ENCODE measurements around the gene CAMSAP2.

The CAMSAP2 gene

DNA sequence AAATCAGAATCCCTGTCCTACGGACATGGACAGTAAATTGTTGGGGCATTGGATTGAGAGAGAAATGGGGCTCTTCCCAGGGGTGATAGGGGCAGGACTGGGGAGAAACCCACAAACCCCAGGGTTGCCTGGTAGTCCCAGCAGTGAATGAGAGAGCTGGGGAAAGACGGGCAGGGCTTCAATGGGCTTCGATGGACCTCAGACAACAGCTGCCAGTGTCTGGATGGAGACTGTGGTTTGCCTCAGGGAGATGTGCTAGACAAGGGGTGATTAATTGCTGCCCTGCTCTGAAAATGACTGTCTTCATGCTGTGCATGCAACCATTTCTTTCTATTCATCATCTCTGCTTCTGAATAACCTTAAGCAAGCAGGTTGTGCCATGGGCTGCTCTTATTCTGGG is 141.5 kb downstream of the CAMSAP2 start:
- DNase-seq = no peak

GRCh38 chr1:200883118-200883517 is 144.4 kb downstream of the CAMSAP2 start:
- DNase-seq = no peak

DNA sequence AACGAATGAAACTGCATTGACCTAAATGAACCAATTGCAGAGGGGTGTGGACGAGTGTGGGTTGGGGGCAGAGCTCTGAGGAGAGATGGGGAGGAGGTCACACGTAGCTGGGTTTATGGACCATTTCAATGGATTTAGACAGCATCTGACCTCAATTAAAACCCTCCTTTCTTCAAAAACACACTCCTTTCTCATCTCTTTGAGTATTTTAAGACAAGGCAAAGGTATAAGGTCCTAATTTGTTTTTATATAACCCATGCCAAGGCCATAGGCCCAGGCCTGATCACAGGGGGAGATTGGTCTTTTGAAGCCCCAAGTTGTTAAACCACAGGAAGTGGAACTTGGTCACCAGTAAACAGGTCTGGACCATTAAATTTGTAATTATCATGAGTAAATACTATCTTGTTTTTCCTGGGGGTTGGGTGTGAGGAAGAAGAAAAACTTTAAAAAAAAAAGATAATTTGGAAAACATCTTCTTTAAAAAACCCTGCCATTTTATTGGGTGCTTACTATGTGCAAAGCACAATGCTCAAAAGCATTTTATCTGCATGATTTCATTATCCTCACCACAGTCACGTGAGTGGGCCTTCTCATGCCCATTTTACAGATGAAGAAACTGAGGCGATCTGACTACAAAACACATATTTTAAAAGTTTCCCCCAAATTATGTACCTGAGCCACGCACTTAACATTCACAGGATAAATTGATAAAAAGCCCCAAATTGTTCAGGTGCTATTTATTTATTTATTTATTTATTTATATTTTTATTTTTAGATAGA is 147.1 kb downstream of the CAMSAP2 start:
- no peak for DNase-seq

DNA sequence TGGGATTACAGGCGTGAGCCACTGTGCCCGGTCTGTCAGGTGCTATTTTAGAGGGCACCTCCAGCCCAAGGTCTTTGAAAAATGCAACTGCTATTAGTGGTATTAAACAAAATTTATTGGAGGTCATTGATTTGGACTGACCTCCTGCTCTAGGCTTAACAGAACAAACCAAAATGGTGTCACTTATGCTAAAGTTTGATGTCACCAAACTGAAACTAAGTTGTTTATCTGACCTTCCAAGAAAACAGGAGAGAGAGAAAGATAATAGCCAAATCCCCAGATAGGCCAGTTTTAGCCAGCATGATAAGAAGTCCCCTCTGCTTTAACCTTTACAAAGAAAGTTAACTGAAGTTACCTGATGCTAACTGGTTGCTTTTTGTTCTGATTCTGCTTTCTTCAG is 147.9 kb downstream of the CAMSAP2 start:
- DNase-seq = no peak

DNA sequence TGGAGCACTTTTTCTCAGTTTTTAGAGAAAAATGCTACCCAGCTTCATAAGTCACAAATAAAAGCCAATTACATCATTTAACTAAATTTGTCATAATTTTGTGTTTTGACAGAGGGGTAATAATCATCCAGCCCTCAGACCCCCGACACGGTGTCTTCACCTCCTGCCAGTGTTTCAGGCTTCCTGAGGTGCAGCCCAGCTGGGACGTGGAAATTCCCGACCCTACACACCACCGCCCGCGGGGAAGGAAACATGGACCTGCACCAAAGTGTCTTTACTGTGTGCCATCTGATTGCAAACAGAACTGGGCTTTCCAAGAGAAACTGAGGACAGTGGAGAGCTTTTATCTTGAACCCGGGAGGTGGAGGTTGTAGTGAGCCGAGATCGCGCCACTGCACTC is 148.3 kb downstream of the CAMSAP2 start:
- DNase-seq = no peak

DNA sequence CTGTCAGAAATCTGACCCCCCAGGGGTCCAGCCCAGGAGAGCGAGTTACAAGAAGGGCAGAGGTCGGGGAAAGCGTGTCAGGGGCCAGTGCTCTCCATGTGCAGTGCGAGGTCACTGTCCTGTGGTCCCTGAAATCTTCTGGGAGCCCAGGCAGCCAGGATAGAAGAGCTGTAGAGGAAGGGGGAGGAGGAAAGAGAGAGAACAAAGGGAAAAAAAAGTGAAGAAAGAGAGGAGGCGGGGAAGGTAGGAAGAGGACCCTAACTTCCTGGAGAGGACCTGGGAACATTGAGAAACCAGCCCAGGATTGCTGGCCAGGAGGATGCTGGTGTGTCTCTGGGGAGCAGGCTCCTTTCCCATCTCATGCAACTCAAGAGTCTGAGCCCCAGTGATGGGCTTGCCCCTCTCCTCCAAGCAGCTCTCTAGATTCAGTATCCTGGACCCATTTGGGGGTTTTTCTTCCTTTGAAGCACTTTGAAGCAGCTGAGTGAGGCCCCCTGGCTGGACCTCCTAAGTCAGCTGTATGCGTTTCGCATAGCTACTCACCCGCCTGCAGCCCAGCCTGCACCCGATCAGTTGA is 149.2 kb downstream of the CAMSAP2 start:
- no peak for DNase-seq

DNA sequence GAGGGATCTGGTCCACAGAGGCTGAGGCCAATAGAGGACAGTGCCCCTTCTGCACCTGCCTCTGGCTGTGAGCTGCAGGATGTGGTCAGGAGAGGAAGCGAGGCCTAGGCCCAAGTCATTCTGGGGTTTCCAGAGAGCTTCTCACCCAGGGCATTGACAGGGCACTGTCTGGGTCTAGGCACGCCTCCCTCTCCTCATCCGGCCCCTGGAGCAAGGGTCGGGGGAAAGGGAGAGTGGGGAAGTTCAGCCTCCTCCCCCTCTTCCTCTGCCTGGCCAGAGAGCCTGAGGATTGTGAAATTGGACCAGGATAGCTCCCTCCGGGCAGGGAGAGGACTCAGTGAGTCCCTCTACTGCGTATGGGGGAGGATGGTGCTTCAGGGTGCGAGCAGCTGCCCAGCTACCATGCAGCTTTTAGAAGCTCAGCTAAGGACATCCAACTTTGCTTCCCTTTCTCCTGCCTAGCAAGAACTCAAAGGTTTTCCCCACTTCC is 149.7 kb downstream of the CAMSAP2 start:
- no peak for DNase-seq

DNA sequence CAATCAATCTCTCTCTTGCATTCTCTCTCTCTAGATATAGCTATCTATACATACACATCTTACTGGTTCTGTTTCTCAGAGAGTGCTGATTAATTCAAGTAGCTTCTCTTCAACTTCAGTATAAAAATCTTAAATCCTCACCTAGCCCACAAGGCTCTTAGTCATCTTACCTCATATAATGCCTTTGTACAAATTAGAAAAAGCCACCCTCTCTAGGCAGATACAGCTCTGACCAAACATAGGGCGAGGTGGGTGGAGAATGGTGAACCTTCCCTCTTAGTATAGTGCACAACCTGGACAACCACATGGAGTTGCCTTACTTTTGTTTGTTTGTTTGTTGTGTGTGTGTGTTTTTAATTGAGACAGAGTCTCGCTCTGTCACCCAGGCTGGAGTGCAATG is 150.9 kb downstream of the CAMSAP2 start:
- DNase-seq = no peak

GRCh38 chr1:200890027-200890426 is 151.3 kb downstream of the CAMSAP2 start:
- DNase-seq = no peak

GRCh38 chr1:200890818-200891773 is 152.4 kb downstream of the CAMSAP2 start:
- DNase-seq = peak in 4 of 14 donors; percentile 19 to 51 (median 30)

DNA sequence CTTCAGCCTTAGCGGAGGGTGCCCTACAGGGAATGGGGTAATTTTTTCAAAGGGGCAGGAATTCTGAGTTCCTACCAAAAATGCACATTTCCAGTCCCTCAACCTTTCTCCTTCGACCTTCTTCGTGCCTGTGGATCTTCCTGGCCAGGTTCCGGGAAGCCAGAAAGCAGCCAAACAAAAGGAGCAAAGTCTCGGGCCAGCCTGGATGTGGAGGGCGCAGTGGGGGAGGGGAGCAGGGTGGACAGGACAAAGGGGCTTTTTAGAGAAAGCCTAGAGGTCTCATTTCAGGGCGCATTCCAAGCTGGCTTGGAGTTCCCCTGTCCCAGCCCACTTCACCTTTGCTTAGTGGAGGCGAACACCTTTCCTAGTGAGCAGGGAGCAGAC is 153.1 kb downstream of the CAMSAP2 start:
- no peak for DNase-seq

DNA sequence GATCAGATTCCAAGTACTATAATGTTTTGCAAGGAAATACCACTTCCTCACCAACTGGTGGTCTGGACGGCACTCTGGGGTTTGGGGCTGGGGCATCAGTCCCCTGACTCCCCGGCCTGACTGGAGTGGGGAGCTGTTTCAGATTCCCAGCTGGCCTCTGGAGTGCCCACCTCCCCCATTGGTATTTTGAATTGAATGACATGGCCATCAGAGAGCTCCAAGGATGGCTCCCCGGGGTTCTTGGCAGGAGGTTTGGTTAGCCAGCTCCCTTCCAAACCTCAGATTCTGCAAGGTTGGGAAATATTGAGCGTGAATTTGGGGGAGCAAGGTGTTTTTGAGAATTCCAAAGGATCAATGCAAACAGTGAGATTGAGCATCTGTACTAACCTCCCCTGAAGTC is 153.9 kb downstream of the CAMSAP2 start:
- DNase-seq = no peak

- no peak for DNase-seq
Measured at GRCh38 chr1:200892958-200893357, 154.3 kb downstream of the CAMSAP2 start.

DNA sequence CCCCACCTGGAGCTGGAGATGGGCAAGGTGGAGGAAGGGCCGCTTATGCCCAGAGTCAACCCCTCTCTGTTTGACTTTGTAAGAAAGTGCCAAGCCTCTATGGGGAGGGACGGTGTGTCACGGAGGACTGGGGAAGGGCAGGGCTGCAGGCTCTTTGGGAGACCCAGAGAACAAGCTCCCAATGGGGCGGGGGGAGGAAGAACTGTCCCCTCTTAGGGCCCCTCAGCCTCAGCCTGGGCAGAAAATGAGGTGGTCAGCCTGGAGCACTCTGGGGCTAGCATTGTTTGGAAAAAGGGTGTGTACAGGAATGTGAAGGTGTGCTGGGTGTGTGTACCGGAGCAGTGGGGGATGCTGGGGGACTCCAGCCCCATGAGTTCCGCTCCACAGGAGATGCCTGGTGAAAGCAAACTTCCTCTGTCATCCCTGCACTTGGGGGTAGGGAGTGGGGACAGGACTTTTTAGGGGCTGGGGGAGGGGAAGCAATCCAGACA is 154.8 kb downstream of the CAMSAP2 start:
- DNase-seq = no peak

DNA sequence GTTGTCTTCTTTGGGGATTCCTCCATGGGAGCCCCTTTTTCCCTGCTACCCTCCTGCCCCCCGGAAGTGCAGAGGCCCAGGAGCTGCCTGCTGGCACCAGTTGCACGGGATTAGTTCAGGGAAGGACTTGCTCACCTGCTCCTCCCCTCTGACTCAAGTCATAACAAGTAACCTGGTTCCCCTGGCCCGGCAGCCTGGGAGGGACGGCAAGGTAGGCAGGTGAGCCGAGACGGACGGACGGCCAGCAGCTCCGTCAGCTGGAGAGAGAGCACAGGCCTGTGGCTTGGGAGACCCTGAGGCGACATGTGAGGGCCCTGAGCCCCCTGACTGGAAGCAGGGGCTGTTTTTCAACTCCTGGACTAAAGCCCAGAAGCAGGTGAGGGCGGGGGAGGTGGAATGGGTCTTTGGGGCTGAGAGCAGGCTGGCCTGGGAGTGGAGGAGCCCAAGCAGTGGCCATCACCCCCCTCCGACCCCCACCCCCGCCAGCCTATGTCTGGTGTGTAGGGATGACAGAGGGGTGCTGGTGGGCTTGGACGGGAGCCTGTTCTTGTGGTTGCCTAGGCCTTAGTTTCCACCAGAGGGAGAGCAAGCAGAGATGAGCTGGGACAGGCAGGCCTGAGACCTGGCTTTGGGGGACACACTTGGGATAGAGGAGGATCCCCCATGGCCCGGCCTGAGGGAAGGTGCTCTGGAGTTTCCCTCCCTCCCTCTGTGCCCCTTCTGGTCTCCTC is 156.2 kb downstream of the CAMSAP2 start, which contains the start of gene INAVA:
INAVA (plus strand) TSS at position 189 of the 731 bp plus-strand sequence. CDS start 3,501 bp downstream, outside the sequence.
- DNase-seq = no peak

DNA sequence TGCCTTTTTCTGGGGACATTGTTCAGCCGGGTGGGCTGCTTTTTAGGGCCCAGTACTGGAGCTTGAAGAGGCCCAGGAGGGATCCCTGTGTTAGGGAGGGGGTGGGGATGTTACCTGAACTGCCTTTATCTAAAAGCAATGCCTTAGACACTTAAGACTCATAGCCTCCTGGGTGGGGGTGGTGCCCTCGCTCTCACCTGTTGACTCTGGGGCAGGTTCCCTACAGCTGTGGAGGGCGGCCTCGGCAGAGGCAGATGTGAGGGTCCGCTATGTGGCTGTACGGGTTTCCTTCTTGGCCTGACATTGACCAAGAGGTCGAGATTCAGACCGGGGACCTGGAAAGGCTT is 156.7 kb downstream of the CAMSAP2 start:
- no peak for DNase-seq

GRCh38 chr1:200895801-200896530 is 157.3 kb downstream of the CAMSAP2 start:
- no peak for DNase-seq

GRCh38 chr1:200896531-200897196 is 158.0 kb downstream of the CAMSAP2 start:
- DNase-seq = no peak

DNA sequence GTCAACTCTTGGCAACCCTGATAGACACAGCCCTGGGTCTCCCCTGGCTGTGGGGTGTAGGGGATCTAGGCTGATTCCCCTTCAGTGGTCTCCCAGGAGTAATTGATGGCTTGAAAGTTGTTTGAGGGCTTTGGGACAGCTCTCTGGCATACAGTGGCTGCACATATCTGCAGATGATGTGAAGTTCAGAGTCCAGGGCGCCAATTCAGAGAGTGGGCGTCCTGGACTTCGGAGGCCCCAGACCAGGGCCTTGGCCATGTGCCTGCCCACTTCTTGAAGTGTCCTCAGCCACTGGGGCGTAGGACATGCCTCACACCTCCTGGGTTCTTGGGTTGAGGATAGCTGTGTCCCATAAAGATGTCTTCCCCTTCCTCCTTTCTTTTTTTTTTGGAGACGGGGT is 158.6 kb downstream of the CAMSAP2 start:
- no peak for DNase-seq

DNA sequence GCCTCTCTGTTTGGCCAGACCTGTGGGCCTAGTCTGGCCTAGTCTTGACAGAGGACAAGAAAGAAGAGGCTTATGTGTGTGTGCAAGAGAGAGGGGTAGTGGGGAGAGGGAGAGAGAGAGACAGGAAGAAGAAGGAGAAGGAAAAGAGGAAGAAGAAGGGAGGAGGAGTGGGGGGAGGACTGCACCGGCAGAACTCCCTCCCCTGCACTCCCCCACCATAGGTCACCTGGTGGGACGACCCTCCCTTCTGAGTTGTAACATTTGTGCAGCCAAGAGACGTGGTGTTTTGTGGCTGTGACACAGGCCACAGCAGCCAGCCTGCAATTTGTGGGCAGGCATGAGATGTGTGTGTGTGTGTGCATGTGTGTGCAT is 160.3 kb downstream of the CAMSAP2 start:
- no peak for DNase-seq

DNA sequence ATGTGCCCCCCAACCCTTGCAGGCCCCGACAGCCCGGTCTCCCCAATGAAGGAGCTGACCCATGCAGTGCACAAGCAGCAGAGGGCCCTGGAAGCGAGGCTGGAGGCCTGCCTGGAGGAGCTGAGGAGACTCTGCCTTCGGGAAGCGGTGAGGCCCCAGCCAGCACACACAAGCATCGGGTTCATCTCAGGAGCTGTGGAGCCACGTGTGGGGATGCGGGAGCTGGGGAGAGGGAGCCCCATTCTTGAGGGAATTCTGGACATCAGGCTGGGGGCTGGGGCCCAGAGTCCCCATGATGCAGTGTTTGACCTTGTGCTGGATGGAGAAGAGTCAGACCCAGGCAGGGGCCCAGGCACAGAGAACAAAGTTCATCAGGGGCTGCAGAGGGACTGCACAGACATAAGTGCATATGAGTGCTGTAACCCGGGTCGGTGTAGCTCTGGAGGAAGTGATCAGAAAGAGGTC is 160.8 kb downstream of the CAMSAP2 start:
- no peak for DNase-seq
